ENCODE measurements around the gene SIMC1.
"Not testable (repeated sequence)": the region's sequence is repeated elsewhere in the genome, so short reads cannot be mapped to it uniquely, and the experiment has no call there.

DNA sequence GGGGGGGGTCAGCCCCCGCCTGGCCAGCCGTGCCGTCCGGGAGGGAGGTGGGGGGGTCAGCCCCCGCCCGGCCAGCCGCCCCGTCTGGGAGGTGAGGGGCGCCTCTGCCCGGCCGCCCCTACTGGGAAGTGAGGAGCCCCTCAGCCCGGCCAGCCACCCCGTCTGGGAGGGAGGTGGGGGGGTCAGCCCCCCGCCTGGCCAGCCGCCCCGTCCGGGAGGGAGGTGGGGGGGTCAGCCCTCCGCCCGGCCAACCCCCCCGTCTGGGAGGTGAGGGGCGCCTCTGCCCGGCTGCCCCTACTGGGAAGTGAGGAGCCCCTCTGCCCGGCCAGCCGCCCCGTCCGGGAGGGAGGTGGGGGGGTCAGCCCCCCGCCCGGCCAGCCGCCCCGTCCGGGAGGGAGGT, 67.1 kb downstream of the SIMC1 start:
- not testable (repeated sequence) for TF ChIP-seq POLR2A (IDR thresholded peaks at IDR 0.05; ENCODE audit: low read depth, low read length)
- TF ChIP-seq, protein P1, sequence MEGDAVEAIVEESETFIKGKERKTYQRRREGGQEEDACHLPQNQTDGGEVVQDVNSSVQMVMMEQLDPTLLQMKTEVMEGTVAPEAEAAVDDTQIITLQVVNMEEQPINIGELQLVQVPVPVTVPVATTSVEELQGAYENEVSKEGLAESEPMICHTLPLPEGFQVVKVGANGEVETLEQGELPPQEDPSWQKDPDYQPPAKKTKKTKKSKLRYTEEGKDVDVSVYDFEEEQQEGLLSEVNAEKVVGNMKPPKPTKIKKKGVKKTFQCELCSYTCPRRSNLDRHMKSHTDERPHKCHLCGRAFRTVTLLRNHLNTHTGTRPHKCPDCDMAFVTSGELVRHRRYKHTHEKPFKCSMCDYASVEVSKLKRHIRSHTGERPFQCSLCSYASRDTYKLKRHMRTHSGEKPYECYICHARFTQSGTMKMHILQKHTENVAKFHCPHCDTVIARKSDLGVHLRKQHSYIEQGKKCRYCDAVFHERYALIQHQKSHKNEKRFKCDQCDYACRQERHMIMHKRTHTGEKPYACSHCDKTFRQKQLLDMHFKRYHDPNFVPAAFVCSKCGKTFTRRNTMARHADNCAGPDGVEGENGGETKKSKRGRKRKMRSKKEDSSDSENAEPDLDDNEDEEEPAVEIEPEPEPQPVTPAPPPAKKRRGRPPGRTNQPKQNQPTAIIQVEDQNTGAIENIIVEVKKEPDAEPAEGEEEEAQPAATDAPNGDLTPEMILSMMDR (IDR thresholded peaks at IDR 0.05; ENCODE audit: extremely low read depth in 1 of 2, insufficient read depth in 1 of 2, low read depth in 1 of 2, low read length in 2 of 2), result not testable (repeated sequence)

Measured in endothelial cell of umbilical vein (primary cell).